GM21515 (cell line): ENCODE results near the gene TRPC1.
"Not testable (repeated sequence)": the region's sequence is repeated elsewhere in the genome, so short reads cannot be mapped to it uniquely, and the experiment has no call there.

Experiments used
- ATAC-seq: cut with Tn5 transposase; IDR thresholded peaks from one replicate; pipeline ENCODE4 v1.9.1; 2021; ENCODE audit not compliant: unreplicated experiment

TRPC1 gene

DNA sequence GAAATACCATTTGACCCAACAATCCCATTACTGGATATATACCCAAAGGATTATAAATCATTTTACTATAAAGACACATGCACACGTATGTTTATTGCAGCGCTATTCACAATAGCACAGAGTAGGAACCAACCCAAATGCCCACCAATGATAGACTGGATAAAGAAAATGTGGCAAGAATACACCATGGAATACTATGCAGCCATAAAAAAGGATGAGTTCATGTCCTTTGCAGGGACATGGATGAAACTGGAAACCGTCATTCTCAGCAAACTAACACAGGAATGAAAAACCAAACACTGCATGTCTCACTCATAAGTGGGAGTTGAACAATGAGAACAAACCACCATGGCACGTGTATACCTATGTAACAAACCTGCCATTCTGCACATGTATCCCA lies 26.7 kb downstream of the TRPC1 start:
- ATAC-seq: not testable (repeated sequence)

DNA sequence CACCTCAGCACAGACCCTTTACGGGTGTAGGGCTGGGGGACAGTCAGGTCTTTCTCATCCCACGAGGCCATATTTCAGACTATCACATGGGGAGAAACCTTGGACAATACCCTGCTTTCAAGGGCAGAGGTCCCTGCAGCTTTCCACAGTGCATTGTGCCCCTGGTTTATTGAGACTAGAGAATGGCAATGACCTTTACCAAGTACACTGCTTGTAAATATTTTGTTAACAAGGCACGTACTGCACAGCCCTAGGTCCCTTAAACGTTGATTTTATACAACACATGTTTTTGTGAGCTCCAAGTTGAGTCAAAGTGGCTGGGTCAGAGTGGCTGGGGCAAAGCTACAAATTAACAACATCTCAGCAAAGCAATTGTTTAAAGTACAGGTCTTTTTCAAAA lies 28.8 kb downstream of the TRPC1 start:
- not testable (repeated sequence) for ATAC-seq

DNA sequence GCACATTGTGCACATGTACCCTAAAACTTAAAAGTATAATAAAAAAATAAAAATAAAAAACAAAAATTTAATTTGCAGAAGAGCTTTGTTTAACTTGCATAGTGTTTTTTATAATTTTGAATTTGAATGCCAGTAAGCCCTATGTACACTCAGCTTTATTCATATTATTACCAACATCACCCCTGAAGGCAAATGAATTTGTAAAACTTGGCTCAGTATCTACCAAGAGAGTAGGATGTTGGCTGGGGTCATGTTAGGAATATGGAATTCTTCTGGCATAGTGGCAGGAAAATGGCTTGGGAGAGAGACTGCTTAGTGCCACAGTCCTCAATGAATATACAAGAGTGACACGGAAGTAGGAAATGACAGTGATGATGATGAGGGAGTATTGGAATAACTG lies 30.7 kb downstream of the TRPC1 start:
- ATAC-seq: no peak

DNA sequence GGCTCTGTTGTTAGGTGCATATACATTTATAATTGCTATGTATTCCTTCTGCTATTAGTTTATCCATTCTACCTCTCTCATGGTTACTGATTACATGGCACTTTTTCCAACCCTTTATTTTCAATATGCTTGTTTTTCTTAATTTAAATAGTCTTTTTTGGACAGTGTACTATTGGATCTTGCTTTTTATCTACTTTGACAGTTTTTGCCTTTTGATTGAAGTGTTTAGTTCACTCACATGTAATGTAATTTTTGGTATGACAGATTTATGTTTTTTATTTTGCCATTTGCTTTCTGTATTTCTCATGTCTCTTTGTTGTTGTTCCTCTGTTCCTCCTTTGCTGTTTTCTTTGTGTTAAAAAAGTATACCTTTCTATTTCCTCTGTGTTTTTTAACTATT lies 44.5 kb downstream of the TRPC1 start:
- ATAC-seq: no peak

DNA sequence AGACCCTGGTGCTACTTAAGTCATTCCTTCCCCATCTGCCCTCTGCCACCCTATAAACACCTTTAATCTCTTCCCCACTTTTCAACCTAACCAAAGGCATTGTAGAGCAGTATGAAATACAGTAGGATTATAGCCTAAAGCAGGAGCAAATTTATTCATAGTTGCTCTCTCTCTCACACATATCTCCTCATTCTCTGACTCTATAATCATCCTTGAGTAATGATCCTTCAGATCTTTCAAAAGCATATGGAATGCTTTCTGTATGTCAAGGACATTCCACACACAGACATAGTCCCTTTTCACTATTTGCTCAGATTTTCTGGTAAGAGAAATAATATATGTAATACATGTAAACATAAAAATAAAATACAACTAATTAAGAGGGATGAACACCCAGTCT lies 54.1 kb downstream of the TRPC1 start:
- ATAC-seq: no peak

DNA sequence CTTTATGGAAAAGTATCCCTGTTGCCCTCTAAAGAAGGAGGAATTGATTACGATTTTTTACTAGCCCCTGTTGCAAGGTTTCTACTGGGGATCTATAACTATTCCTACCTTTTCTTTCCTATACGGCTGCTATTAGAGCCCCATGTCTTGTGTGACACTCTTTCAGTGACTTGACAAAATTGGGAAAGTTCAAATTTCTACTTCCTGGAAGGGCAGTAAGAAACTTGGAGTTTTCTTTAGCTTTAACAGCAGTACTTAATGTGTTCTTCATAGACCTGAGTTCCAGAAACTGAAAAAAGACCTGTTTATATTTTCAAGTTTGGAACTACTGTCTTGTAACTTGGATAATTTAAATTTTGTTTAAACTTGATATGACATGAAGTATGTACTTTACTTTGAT lies 54.7 kb downstream of the TRPC1 start:
- no peak for ATAC-seq

DNA sequence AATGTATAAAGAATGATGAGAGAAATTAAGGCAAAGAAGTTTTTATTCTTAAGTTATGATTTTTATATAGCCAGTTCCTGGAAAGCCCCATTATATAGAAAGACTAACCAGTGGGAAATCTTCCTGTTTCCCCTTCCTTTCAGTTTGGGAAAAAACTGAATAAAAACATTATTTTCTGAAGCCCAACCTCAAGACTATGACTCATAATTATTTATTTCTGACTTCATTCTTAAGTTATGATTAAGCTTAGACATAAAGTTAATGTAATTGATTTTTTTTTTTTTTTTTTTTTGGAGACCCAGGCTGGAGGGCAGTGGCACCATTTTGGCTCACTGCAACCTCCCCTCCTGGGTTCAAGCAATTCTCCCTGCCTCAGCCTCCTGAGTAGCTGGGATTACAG lies 55.8 kb downstream of the TRPC1 start:
- no peak for ATAC-seq

DNA sequence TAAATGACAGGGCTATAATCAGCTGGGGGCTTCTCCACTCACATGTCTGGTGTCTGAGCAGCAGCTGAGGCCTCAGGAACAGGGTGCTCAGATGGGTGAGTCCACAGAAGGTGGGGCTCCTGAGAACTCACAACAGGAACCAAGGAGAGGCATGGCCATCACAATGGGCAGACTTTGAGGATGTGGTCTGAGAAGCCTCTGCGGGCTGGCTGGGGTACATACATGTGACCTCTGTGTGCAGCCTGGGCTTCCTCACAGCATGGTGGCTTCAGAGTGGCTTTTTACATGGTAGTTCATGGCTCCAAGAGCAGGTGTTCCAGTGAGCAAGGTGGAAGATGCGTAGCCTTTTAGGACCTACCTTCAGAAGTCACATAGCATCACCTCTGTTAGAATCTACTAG lies 58.8 kb downstream of the TRPC1 start:
- ATAC-seq: no peak

DNA sequence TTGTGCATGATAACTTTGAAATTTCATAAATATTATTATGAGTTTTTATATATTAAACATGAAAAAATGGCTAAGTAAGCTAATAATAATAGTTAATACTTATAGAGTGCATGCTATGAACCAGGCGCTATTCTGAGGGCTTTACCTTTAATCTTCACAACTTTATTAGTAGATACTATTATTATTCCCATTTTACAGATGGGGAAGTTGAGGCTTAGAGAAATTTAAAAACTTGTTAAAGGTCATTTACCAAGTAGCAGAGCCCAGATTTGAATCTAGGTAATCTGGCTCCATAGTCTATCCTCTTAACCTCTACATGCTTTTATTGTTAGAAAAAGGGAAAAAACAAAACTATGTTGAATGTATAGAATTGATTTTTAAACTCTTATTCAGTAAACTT lies 60.4 kb downstream of the TRPC1 start:
- ATAC-seq: no peak

DNA sequence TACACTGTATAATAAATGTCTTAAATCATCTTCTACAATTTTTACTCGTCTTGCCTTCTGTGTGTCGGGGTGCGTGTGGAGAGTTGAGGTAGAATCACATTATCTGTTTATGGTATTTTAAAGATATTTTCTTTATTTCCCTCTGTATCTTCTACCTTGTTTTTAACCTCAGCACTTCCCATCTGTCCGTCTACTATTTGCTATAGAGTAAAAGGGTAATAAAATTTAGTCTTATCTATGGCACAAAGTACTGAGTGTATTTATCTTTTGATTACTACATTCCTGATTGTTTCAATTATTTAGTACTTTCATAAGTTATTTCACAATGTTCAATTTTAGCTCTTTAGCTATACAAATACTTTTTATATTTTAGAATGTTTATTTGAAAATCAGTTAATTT lies 62.2 kb downstream of the TRPC1 start:
- ATAC-seq: no peak

DNA sequence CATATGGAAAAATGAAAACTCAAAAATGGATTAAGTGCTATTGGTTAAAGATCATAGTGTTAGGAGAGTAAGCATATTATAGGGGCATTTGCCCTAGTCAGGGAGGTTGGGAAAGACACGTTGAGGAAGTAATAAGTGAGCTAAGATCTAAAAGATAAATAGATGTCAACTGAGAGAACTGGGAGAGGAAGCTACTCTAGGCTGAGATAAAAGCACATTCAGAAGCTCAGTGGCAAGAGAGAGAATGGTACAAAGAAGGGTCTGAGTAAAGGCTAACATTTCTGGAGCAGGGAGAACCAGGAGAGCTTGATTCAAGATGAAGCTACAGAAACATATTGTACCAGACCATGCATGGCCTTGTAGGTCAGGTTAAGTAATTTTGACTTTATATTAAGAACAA lies 63.9 kb downstream of the TRPC1 start:
- ATAC-seq: no peak

DNA sequence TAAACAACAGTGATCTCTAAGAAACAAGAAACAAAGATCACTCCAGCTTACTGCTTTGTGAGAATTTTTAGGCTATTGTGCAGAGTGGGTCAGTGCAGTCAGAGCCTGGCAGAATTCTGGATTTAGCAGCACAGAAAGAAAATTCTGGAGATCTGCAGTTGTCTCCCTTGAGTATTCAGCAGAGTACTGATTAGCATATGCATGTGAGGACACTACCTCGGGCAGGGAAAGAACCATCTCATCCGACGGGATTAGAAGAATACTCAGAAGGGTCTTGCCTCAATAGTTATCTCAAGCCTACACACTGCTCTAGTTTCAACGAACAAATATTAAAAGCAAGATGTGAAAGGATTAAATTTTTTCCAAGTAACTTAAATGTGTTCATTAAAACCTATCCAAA lies 70.7 kb downstream of the TRPC1 start:
- no peak for ATAC-seq

DNA sequence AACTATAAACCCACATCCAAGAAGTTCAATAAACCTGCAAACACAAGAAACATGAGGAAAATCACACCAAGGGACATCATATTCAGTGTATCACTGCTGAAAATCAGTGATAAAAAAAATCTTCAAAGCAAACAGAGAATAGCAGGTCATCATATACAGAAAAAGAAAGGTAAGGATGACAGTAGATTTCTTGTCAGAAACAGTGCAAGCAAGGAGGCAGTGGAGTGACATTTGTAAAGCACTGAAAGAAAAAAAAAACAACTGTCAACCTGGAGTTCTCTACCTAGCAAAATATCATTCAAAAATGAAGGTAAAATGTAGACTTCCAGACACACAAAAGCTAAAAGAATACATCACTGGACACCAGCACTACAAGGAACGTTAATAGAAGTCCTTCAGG lies 71.5 kb downstream of the TRPC1 start:
- no peak for ATAC-seq

DNA sequence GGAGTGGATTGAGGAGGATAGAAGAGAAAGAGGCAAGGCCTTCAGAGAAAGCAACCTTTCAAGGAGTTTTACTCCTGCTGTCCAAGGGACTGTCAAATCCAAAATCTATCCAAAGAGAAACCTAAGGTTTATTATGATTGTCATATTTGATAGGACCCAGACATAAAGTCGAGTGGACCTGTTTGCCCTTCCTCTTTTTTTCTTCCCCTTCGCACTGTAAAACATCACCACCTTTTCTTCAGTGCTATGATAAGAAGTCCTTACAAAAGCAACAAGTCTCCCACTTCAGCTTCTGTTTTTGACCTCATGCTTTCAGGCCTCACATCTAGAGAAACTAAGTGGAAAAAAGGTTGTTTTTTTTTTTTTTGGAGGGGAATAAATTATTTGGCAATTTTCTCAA lies 73.0 kb downstream of the TRPC1 start:
- no peak for ATAC-seq

DNA sequence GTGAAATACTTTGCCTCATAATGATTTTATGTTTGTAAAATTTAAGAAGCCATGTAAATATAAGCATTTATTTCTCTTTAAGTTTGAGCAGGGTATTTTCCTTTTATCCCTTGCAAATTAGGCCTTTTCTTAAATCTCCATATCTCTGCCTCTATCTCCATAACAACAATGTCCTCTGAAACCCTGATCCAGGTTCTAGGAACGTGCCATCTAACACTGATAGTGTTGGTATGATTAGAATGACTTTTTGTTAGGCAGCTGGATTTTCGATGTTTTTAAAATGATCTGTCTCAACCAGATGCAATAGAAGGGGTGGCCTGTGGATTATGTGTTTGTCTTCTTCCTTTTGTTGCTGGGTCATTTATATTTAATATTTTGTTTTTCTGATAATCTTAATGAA lies 77.9 kb downstream of the TRPC1 start:
- ATAC-seq: no peak

DNA sequence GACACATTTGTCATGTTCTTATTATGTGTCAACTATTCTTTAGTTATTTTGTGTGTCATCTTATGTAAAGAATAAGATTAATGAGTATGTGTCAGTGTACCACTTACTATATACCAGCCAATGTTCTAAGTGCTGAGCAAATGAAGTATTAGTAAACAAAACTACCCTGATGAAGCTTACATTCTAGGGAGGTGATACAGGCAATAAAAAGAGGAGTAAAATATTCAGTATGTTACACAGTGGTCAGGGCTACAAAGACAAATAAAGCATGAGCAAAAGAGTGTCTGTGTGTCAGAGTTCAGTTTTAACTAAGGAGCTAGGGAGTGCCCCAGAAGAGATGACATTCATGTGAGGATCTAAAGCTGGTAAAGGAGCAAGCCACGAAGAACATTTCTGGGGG lies 79.1 kb downstream of the TRPC1 start:
- no peak for ATAC-seq

DNA sequence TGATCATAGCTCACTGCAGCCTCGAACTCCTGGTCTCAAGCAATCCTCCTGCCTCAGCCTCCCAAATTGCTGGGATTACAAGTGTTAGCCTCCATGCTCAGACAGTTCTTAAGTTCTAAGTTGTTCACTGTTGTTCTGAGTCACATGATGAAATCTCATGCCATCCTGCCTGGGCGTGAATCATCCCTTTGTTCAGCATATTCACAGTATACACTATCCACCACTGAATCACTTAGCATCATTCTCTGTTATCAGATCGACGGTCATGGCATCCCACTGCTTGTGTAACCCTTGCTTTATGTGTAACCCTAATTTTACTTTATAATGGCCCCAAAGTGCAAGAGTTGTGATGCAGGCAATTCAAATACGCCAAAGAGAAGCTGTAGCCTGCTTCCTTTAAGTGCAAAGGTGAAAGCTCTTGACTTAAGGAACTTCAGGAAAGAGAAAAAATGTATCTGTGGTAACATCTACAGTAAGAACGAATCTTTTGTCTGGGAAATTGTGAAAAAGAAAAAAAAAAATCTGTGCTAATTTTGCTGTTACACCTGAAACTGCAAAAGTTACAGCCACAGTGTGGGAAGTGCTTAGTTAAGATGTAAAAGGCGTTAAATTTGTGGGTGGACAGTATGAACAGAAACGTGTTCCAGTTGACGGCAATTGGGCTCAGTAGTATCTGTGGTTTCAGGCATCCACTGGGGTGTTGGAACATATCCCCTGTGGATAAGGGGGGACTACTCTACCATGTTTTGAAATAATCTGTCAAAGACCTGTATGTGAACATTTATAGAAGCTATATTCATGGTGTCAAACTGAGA lies 84.5 kb downstream of the TRPC1 start:
- ATAC-seq: no peak

DNA sequence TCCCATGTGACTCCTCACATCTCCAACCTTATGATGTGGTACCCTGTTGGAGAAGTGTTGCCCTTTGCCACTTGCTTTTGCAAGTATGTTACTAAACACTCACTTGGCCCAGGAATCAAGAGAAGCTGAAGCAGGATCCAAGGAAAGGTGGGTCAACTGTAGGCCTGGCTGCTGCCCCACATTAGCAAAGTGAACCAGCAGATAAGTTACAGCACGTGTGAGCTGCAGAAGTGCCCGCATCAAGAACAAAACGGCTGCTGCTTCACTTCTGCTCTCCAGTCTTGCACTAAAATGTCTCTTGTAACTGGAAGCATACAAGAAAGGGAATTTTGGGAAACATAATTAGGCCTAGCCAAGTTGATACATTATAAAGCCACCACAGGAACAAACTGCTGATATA lies 85.4 kb downstream of the TRPC1 start:
- ATAC-seq: no peak

DNA sequence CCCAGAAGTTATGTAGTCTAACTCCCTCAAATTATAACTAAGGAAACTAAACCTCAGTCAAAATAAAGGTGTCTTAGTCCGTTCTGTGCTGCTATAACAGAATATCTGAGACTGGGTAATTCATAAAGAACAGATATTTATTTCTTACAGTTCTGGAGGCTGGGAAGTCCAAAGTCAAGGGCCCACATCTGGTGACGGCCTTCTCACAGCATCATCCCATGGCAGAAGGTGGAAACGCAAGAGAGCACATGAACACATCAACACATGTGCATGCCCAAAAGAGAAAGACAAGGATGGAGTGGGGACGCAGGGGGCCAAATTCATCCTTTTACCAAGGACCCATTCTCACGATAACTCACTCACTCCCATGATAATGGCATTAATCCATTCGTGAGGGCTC lies 92.0 kb downstream of the TRPC1 start:
- ATAC-seq: no peak

DNA sequence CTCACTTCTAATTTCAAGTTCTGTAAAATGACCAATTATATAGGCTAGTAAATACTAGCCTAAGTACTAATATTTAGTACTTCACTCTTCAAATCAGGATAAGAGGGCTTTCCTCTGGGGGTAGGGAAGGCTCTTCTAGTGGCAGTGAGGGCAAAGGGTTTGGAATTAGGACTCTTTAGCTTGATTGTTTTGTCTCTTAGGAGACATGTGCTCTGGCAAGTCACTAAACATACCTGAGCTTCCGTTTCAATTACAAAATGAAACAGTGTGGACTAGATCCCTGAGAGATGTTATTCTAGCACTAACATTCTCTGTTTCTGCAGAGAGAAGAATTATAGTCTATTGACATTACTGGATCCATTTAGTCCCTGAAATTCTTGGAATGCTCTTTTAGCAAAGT lies 93.5 kb downstream of the TRPC1 start:
- ATAC-seq: no peak

DNA sequence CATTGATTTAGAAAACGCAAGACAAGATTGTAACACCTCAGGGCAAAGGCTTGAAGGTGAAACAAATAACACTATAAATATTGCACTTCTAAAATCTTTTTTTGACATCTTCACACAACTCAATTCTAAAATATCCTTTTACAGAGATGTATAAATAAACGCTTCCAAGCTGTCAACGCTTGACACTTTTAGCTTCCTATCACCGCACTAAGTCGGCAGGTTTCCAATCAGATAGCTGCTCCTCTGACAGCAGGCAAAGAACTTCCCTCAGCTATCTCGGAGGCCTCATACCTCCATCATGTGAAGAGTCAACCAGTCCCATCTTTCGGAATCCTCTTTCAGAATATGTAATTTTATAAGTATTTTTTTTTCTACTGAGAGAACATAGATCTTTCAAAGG lies 94.1 kb downstream of the TRPC1 start:
- no peak for ATAC-seq

DNA sequence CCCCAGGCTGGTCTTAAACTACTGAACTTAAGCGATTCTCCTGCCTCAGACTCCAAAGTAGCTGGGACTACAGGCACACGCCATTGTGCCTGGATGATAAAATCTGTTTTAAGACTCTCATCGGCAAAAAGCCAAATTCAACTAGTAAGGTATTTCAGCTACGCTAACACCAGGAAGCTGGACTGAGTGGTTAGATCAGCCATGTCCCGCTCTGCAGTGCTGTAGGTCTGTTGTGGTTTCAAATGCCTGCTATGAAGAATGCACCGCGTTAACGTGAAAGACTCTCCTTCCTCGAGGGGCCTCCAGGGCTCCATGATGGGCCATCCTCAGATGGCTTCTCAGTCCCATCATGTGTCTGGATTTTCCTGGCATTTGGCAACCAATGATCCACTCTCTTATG lies 94.8 kb downstream of the TRPC1 start:
- ATAC-seq: no peak

DNA sequence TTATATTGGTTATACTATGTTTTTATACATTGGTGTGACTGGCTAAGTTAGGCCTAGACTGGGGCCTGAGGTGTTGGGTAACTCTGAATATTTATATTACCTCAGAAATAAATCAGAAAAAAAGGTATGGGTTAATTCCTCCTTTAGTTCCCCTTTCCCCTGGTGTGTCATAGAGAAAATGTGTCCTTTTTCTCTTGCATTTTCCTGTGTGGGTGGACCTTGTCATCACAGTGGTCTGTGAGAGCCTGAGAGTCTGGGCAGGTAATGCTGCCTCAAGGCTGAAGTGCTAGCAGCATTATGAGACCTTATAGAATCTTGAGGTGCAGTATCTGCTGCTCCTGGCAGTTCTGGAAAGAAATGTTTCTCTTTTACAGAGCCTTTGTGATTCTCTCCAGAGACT lies 95.3 kb downstream of the TRPC1 start:
- no peak for ATAC-seq
